Endodermal cell (in vitro differentiated cells): Measurements from ENCODE around the gene FBXL13. TPM values are rescaled to one million over a fixed set of nuclear protein-coding genes. Genes with fewer than 3 reads are reported as not detected.

ENCODE experiments used
- DNase-seq: peaks from one replicate; pipeline ENCODE4 v3.0.0-alpha.2; 2017
- H3K27ac ChIP-seq: 2 replicates; pipeline ENCODE4 v1.5.1; 2013; ENCODE audit warnings: mild to moderate bottlenecking, low read depth, low read length, moderate library complexity
- H3K27me3 ChIP-seq: 2 replicates; pipeline ENCODE4 v1.6.1; 2013; ENCODE audit warnings: mild to moderate bottlenecking, low read length, moderate library complexity; ENCODE audit not compliant: insufficient read depth, control insufficient read depth, poor library complexity, severe bottlenecking
- H3K36me3 ChIP-seq: 2 replicates; pipeline ENCODE4 v1.7.0; 2013; ENCODE audit warnings: mild to moderate bottlenecking, low read length, moderate library complexity; ENCODE audit not compliant: control insufficient read depth, insufficient read depth
- H3K4me1 ChIP-seq: one replicate; pipeline ENCODE4 v1.7.0; 2013; ENCODE audit warnings: low read length; ENCODE audit not compliant: control insufficient read depth, insufficient read depth
- H3K4me3 ChIP-seq: 2 replicates; pipeline ENCODE4 v1.5.1; 2013; ENCODE audit warnings: mild to moderate bottlenecking, low read length, moderate library complexity
- H3K9ac ChIP-seq: 2 replicates; pipeline ENCODE4 v1.6.1; 2013; ENCODE audit warnings: mild to moderate bottlenecking, low read length, moderate library complexity; ENCODE audit not compliant: poor library complexity, severe bottlenecking; ENCODE audit errors: extremely low read depth
- H3K9me3 ChIP-seq: 2 replicates; pipeline ENCODE4 v1.6.1; 2013; ENCODE audit warnings: mild to moderate bottlenecking, low read length, moderate library complexity; ENCODE audit not compliant: control insufficient read depth
- H3K27ac Mint-ChIP-seq: 2 replicates; pipeline ENCODE4 v1.8.0; 2020; ENCODE audit warnings: mixed read lengths
- H3K27me3 Mint-ChIP-seq: 2 replicates; pipeline ENCODE4 v1.8.0; 2021; ENCODE audit warnings: mild to moderate bottlenecking, mixed read lengths; ENCODE audit not compliant: insufficient read depth
- H3K36me3 Mint-ChIP-seq: 2 replicates; pipeline ENCODE4 v1.8.0; 2020; ENCODE audit warnings: low read depth, mixed read lengths
- H3K4me1 Mint-ChIP-seq: 2 replicates; pipeline ENCODE4 v1.8.0; 2020; ENCODE audit warnings: mixed read lengths
- H3K4me3 Mint-ChIP-seq: 2 replicates; pipeline ENCODE4 v1.8.0; 2020; ENCODE audit warnings: mild to moderate bottlenecking, moderate library complexity, mixed read lengths
- H3K9me3 Mint-ChIP-seq: 2 replicates; pipeline ENCODE4 v1.8.0; 2020; ENCODE audit warnings: mild to moderate bottlenecking, mixed read lengths
- CTCF ChIP-seq: fragments of 200-600 bp; sonication (generic); conservative IDR thresholded peaks from 2 replicates; pipeline ENCODE4 v1.5.0; 2021; ENCODE audit warnings: antibody characterized with exemption, mild to moderate bottlenecking
- WGBS, 2 experiments: methylation state at CpG; one replicate each; pipeline versions ENCODE4 v1.1.5 to v1.1.7; 2013; ENCODE audit warnings: missing lambda C conversion rate in 2 of 2, mixed read lengths in 1 of 2; ENCODE audit not compliant: insufficient coverage in 1 of 2, insufficient read length in 1 of 2; 5-methylcytosine and 5-hydroxymethylcytosine counted together
- total RNA-seq, 2 donors: library from RNA; stranded (reverse); fragmentation: NEBNext Ultra II Directional in 1 of 2; extraction: Animal tissue kit (Norgen Biotek cat#: 25700) in 1 of 2; gene quantifications; 2 replicates in 1 of 2; 3 replicates in 1 of 2; pipeline ENCODE4 v1.2.1, GENCODE V29; 2021

Gene FBXL13
- total RNA-seq, 2 donors from 2014 or later: 2.1 to 2.7 TPM

GRCh38 chr7:102898532-102898859, 176.1 kb downstream of the FBXL13 start:
- H3K27ac ChIP-seq: no peak overlapping the region
- 88 to 98% methylated on average over 4 to 5 of the region's 5 CpGs for WGBS, 2 experiments

GRCh38 chr7:102897856-102898531, 176.6 kb downstream of the FBXL13 start:
- Histone ChIP-seq H3K9ac (no peak overlapping the region), H3K4me1 (no peaks in the 10 kb centered on the region), H3K4me3 (no peak overlapping the region), H3K27me3 (no peaks in the 10 kb centered on the region), H3K27ac (no peak overlapping the region), H3K9me3 (no peaks in the 10 kb centered on the region), H3K36me3 (no peaks in the 10 kb centered on the region)
- 93 to 100% methylated on average over 1 to 3 of the region's 5 CpGs for WGBS, 2 experiments
- H3K36me3 Mint-ChIP-seq: no peaks in the 10 kb centered on the region
- no peak overlapping the region for H3K4me3 Mint-ChIP-seq
- H3K27ac Mint-ChIP-seq: no peak overlapping the region
- H3K4me1 Mint-ChIP-seq: peaks cover 5% of the 10 kb centered on the region
- H3K9me3 Mint-ChIP-seq: no peaks in the 10 kb centered on the region
- no peak for DNase-seq
- H3K27me3 Mint-ChIP-seq: no peaks in the 10 kb centered on the region
- TF ChIP-seq CTCF: no peak

More at GRCh38 chr7:102898532-102898859, 176.1 kb downstream of the FBXL13 start:
- Mint-ChIP-seq H3K4me3 (no peak overlapping the region), H3K36me3 (no peaks in the 10 kb centered on the region), H3K27ac (no peak overlapping the region), H3K9me3 (no peaks in the 10 kb centered on the region), H3K27me3 (no peaks in the 10 kb centered on the region), H3K4me1 (peaks cover 5% of the 10 kb centered on the region)
- DNase-seq: no peak
- H3K36me3 ChIP-seq: no peaks in the 10 kb centered on the region
- no peak for TF ChIP-seq CTCF
- no peak overlapping the region for H3K9ac ChIP-seq
- no peaks in the 10 kb centered on the region for H3K9me3 ChIP-seq
- H3K27me3 ChIP-seq: no peaks in the 10 kb centered on the region
- H3K4me3 ChIP-seq: no peak overlapping the region
- no peaks in the 10 kb centered on the region for H3K4me1 ChIP-seq

GRCh38 chr7:102897211-102897631, 177.4 kb downstream of the FBXL13 start:
- Histone ChIP-seq H3K9me3 (no peaks in the 10 kb centered on the region), H3K9ac (no peak overlapping the region), H3K4me3 (no peak overlapping the region), H3K4me1 (no peaks in the 10 kb centered on the region), H3K27ac (no peak overlapping the region), H3K27me3 (no peaks in the 10 kb centered on the region), H3K36me3 (no peaks in the 10 kb centered on the region)
- WGBS, 2 experiments: 90 to 100% methylated on average over 1 to 2 of the region's 2 CpGs
- DNase-seq: no peak
- Mint-ChIP-seq H3K9me3 (no peaks in the 10 kb centered on the region), H3K36me3 (no peaks in the 10 kb centered on the region), H3K27me3 (no peaks in the 10 kb centered on the region), H3K4me1 (peaks cover 5% of the 10 kb centered on the region), H3K27ac (no peak overlapping the region), H3K4me3 (no peak overlapping the region)
- TF ChIP-seq CTCF: no peak
